ENCODE data around the gene RAMP2. TPM values are rescaled to one million over a fixed set of nuclear protein-coding genes. Genes with fewer than 3 reads are reported as not detected.

RAMP2 gene
- total and polyA plus RNA-seq, 9 donors, result 4.4 to 98.5 (median 23.5) TPM

DNA sequence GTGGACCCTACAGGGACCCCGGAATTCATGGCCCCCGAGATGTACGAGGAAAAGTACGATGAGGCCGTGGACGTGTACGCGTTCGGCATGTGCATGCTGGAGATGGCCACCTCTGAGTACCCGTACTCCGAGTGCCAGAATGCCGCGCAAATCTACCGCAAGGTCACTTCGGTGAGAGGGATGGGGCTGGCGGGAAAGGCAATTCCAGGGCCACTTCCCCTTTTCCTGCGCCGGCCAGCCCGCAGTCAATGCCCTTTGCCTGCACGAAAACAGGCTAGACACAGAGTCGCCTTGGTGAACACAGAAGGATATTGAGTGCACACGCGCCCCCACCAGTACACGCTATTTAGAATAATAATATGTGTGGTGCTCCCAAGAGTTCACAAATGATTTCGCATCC, 23.4 kb downstream of the RAMP2 start:
- Histone ChIP-seq H3K9me3 (no peaks in the 10 kb centered on the region), H3K27ac (no peak overlapping the region), H3K36me3 (no peaks in the 10 kb centered on the region), H3K27me3 (no peaks in the 10 kb centered on the region), H3K4me1 (ENCODE audit: insufficient read depth) (peaks cover 4% of the 10 kb centered on the region), H3K4me3 (no peak overlapping the region)
- 36 to 51% (median 40%) methylated on average over 25 of the region's 25 CpGs for WGBS, 3 donors
- TF ChIP-seq, protein P1, sequence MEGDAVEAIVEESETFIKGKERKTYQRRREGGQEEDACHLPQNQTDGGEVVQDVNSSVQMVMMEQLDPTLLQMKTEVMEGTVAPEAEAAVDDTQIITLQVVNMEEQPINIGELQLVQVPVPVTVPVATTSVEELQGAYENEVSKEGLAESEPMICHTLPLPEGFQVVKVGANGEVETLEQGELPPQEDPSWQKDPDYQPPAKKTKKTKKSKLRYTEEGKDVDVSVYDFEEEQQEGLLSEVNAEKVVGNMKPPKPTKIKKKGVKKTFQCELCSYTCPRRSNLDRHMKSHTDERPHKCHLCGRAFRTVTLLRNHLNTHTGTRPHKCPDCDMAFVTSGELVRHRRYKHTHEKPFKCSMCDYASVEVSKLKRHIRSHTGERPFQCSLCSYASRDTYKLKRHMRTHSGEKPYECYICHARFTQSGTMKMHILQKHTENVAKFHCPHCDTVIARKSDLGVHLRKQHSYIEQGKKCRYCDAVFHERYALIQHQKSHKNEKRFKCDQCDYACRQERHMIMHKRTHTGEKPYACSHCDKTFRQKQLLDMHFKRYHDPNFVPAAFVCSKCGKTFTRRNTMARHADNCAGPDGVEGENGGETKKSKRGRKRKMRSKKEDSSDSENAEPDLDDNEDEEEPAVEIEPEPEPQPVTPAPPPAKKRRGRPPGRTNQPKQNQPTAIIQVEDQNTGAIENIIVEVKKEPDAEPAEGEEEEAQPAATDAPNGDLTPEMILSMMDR (IDR thresholded peaks at IDR 0.05), result no peak
- no peak for TF ChIP-seq EP300 (IDR thresholded peaks at IDR 0.05)
- no peak for TF ChIP-seq POLR2A (IDR thresholded peaks at IDR 0.05)
- intact Hi-C loops (cut with DNase I), result no loop called here
- DNase-seq, result peak in 1 of 5 donors; percentile 31

- Histone ChIP-seq H3K4me3 (no peak overlapping the region), H3K9me3 (no peaks in the 10 kb centered on the region), H3K36me3 (no peaks in the 10 kb centered on the region), H3K4me1 (ENCODE audit: insufficient read depth) (peaks cover 3% of the 10 kb centered on the region), H3K27ac (no peak overlapping the region), H3K27me3 (no peaks in the 10 kb centered on the region)
- TF ChIP-seq, protein P1 (IDR thresholded peaks at IDR 0.05), result no peak
- TF ChIP-seq EP300 (IDR thresholded peaks at IDR 0.05) (no peak), POLR2A (IDR thresholded peaks at IDR 0.05) (no peak)
- intact Hi-C loops (cut with DNase I), result loop anchor here in 1 of 4 donors (5.0 kb wide), 1 partner anchor 1512 kb away; no protein-coding TSS in a partner anchor
- DNase-seq, result peak in 1 of 5 donors; percentile 37
- WGBS, 3 donors, result 12 to 39% (median 21%) methylated on average over 52 of the region's 52 CpGs
These were observed 24.0 kb downstream of the RAMP2 start for GRCh38 chr17:42784811-42785592.

DNA sequence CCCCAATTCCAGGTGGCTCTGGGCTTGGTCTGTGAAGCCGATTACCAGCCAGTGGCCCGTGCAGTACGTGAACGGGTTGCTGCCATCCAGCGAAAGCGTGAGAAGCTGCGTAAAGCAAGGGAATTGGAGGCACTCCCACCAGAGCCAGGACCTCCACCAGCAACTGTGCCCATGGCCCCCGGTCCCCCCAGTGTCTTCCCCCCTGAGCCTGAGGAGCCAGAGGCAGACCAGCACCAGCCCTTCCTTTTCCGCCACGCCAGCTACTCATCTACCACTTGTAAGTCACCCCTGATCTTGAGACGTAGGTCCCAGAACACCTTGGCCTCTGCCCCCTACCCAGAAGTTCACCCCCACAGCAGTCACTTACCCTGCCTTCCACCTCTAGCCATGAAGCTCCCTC, 26.2 kb downstream of the RAMP2 start:
- intact Hi-C loops (cut with DNase I), result loop anchor here in 1 of 4 donors (5.0 kb wide), 1 partner anchor 1510 kb away; no protein-coding TSS in a partner anchor
- no peaks in the 10 kb centered on the region for H3K9me3 ChIP-seq
- no peaks in the 10 kb centered on the region for H3K27me3 ChIP-seq
- H3K36me3 ChIP-seq, result no peaks in the 10 kb centered on the region
- TF ChIP-seq, protein P1 (IDR thresholded peaks at IDR 0.05), result no peak
- no peak for TF ChIP-seq POLR2A (IDR thresholded peaks at IDR 0.05)
- no peaks in the 10 kb centered on the region for H3K4me1 ChIP-seq (ENCODE audit: insufficient read depth)
- DNase-seq, result no peak
- 76 to 89% (median 86%) methylated on average over 11 of the region's 11 CpGs for WGBS, 3 donors
- no peak overlapping the region for H3K27ac ChIP-seq
- H3K4me3 ChIP-seq, result no peak overlapping the region

DNA sequence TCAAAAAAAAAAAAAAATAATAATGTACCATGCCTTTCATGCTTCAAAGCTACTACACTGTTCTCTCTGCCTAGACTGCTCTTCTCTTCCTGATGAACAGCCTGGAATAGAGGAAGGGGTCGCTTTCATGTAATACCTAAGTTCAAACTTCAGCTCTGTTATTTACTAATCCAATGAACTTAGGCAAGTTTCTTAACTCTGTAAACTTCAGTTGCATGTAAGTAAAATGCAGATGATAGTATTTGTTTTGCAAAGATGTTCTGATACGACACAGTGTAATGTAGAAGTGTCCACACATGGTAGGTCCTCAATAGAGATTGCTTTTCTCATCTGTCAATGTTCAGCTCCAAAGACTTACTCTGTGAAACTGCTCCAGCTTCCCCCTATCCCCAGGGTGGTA, 30.9 kb downstream of the RAMP2 start:
- Histone ChIP-seq H3K4me3 (no peak overlapping the region), H3K9me3 (no peaks in the 10 kb centered on the region), H3K27me3 (no peaks in the 10 kb centered on the region), H3K4me1 (ENCODE audit: insufficient read depth) (no peaks in the 10 kb centered on the region), H3K27ac (no peak overlapping the region), H3K36me3 (no peaks in the 10 kb centered on the region)
- intact Hi-C loops (cut with DNase I), result no loop called here
- TF ChIP-seq, protein P1 (IDR thresholded peaks at IDR 0.05), result no peak
- TF ChIP-seq POLR2A (IDR thresholded peaks at IDR 0.05) (no peak), EP300 (IDR thresholded peaks at IDR 0.05) (no peak)
- 57 to 73% (median 61%) methylated on average over 2 of the region's 2 CpGs for WGBS, 3 donors
- DNase-seq, result no peak

All from ovary (tissue), 9 donors.